ENCODE data around the gene GJC2. TPM values are rescaled to one million over a fixed set of nuclear protein-coding genes. Genes with fewer than 3 reads are reported as not detected.

GJC2 gene
- total RNA-seq, 4 donors from 2014 or later, result 5.1 to 9.0 (median 7.0) TPM

GRCh38 chr1:228206582-228207351 is 57.0 kb downstream of the GJC2 start:
- H3K27me3 ChIP-seq, result peaks cover 51% of the 10 kb centered on the region
- no peak for TF ChIP-seq POLR2A (IDR thresholded peaks at IDR 0.05)
- TF ChIP-seq EP300 (IDR thresholded peaks at IDR 0.05), result no peak
- TF ChIP-seq POLR2AphosphoS5 (IDR thresholded peaks at IDR 0.05), result no peak
- no peak for TF ChIP-seq CTCF (IDR thresholded peaks at IDR 0.05)
- peak overlapping the region in 1 of 4 donors; percentile 32 for H3K27ac ChIP-seq
- no CpG with 5 or more reads among the region's 16 CpGs for WGBS, 2 donors (ENCODE audit: low coverage in 1 of 2)
- no peak overlapping the region for H3K4me3 ChIP-seq
- no peaks in the 10 kb centered on the region for H3K4me1 ChIP-seq
- no peaks in the 10 kb centered on the region for H3K9me3 ChIP-seq
- ATAC-seq, result no peak
- no peaks in the 10 kb centered on the region for H3K36me3 ChIP-seq

- no peaks in the 10 kb centered on the region for H3K36me3 ChIP-seq
- peaks cover 58% of the 10 kb centered on the region for H3K27me3 ChIP-seq
- H3K27ac ChIP-seq, result peak overlapping the region in 1 of 4 donors; percentile 32
- peaks cover 0 to 5% (median 0%) of the 10 kb centered on the region in 3 donors for H3K4me1 ChIP-seq
- TF ChIP-seq POLR2AphosphoS5 (IDR thresholded peaks at IDR 0.05), result no peak
- no peak for TF ChIP-seq POLR2A (IDR thresholded peaks at IDR 0.05)
- TF ChIP-seq CTCF (IDR thresholded peaks at IDR 0.05), result no peak
- TF ChIP-seq EP300 (IDR thresholded peaks at IDR 0.05), result no peak
- no peak for ATAC-seq
- no peak overlapping the region for H3K4me3 ChIP-seq
- no CpG with 5 or more reads among the region's 8 CpGs for WGBS, 2 donors (ENCODE audit: low coverage in 1 of 2)
- H3K9me3 ChIP-seq, result no peaks in the 10 kb centered on the region
Observed at GRCh38 chr1:228207381-228207810, 57.7 kb downstream of the GJC2 start.

GRCh38 chr1:228207851-228208821 is 58.4 kb downstream of the GJC2 start, which contains the start of gene OBSCN:
Gene OBSCN (plus strand): TSS chr1:228208044. CDS start chr1:228211784, 3,740 bp downstream.
- 60% methylated on average over 2 of the region's 30 CpGs; no CpG with 5 or more reads in 1 of the 2 donors for WGBS, 2 donors (ENCODE audit: low coverage in 1 of 2)
- peaks cover 0 to 12% (median 4%) of the 10 kb centered on the region in 3 donors for H3K4me1 ChIP-seq
- peak within 1 kb of the TSS in 1 of 2 donors; percentile 26 for H3K4me3 ChIP-seq
- ATAC-seq, result no peak
- TF ChIP-seq CTCF (IDR thresholded peaks at IDR 0.05), result no peak
- TF ChIP-seq EP300 (IDR thresholded peaks at IDR 0.05), result no peak
- no peak for TF ChIP-seq POLR2AphosphoS5 (IDR thresholded peaks at IDR 0.05)
- TF ChIP-seq POLR2A (IDR thresholded peaks at IDR 0.05), result no peak
- H3K27ac ChIP-seq, result peak within 1 kb of the TSS in 2 of 4 donors; percentile 6 to 34
- peaks cover 65% of the 10 kb centered on the region for H3K27me3 ChIP-seq
- no peaks in the 10 kb centered on the region for H3K36me3 ChIP-seq
- no peaks in the 10 kb centered on the region for H3K9me3 ChIP-seq

GRCh38 chr1:228208831-228209551 is 59.3 kb downstream of the GJC2 start:
- Histone ChIP-seq H3K27ac (peak overlapping the region in 1 of 4 donors; percentile 4), H3K4me1 (peaks cover 0 to 21% (median 6%) of the 10 kb centered on the region in 3 donors), H3K4me3 (peak overlapping the region in 1 of 2 donors; percentile 26), H3K36me3 (no peaks in the 10 kb centered on the region), H3K9me3 (no peaks in the 10 kb centered on the region), H3K27me3 (peaks cover 74% of the 10 kb centered on the region)
- no peak for ATAC-seq
- 100% methylated on average over 3 of the region's 19 CpGs; no CpG with 5 or more reads in 1 of the 2 donors for WGBS, 2 donors (ENCODE audit: low coverage in 1 of 2)
- TF ChIP-seq EP300 (IDR thresholded peaks at IDR 0.05), result no peak
- no peak for TF ChIP-seq POLR2A (IDR thresholded peaks at IDR 0.05)
- TF ChIP-seq CTCF (IDR thresholded peaks at IDR 0.05), result no peak
- TF ChIP-seq POLR2AphosphoS5 (IDR thresholded peaks at IDR 0.05), result no peak

Small RNA genes lying within 50 kb of the gene (small RNA-seq; reads per million reads assigned to genes)
- 0 to 0.25 (median 0) reads per million in 4 donors for gene AL359510.1

Other genes with a start within 250 kb of the GJC2 start
- 10 to 100 TPM in 1 of 4 donors, 1 to 10 TPM in 3; 5.4 to 14.0 (median 6.6) TPM for gene WNT9A, start 202.0 kb upstream of the GJC2 start, total RNA-seq
- not detected for gene WNT3A, start 142.9 kb upstream of the GJC2 start, total RNA-seq
- 100 to 1,000 TPM; 256 to 385 (median 303) TPM for gene ARF1, start 67.2 kb upstream of the GJC2 start, total RNA-seq
- 10 to 100 TPM; 11.6 to 16.0 (median 14.6) TPM for gene C1orf35, start 46.6 kb upstream of the GJC2 start, total RNA-seq
- gene MRPL55, start 40.6 kb upstream of the GJC2 start, total RNA-seq, result 100 to 1,000 TPM in 2 of 4 donors, 10 to 100 TPM in 2; 50.2 to 394 (median 81.5) TPM
- gene GUK1, start 9.7 kb upstream of the GJC2 start, total RNA-seq, result 100 to 1,000 TPM; 234 to 504 (median 299) TPM
- gene IBA57, start 15.9 kb downstream of the GJC2 start, total RNA-seq, result 10 to 100 TPM in 1 of 4 donors, 1 to 10 TPM in 3; 4.2 to 11.3 (median 7.4) TPM
- gene OBSCN, start 58.1 kb downstream of the GJC2 start, total RNA-seq, result 10 to 100 TPM; 11.1 to 28.4 (median 20.9) TPM

Measured in gastroesophageal sphincter (tissue), 4 donors.